HepG2 (cell line): ENCODE measurements around the gene FKBP5. TPM values are rescaled to one million over a fixed set of nuclear protein-coding genes. Genes with fewer than 3 reads are reported as not detected.

ENCODE experiments used
- HNF4G ChIP-seq, 2 experiments: sonication (generic) in 1 of 2; formaldehyde crosslinking in 1 of 2; IDR thresholded peaks; 2 replicates each; pipeline versions ENCODE4 v1.4.0 to v1.6.1; 2011 to 2020; ENCODE audit warnings: borderline replicate concordance in 2 of 2, low read depth in 2 of 2, mild to moderate bottlenecking in 2 of 2, low read length in 1 of 2, missing genetic modification reagents in 1 of 2, moderate library complexity in 1 of 2
- KLF16 ChIP-seq, 2 experiments: sonication (generic) in 1 of 2; formaldehyde crosslinking in 1 of 2; IDR thresholded peaks; 2 replicates each; pipeline versions ENCODE4 v1.6.1 to v1.8.0; 2016 to 2023; ENCODE audit warnings: missing genetic modification reagents in 2 of 2, missing compliant biosample characterization in 1 of 2
- MAFK ChIP-seq, 2 experiments: IDR thresholded peaks in 1 of 2; conservative IDR thresholded peaks in 1 of 2; 2 replicates each; pipeline ENCODE4 v1.6.1; 2011; ENCODE audit warnings: improper control_type of control experiment in 2 of 2, low read length in 2 of 2
- RFXAP ChIP-seq: sonication (generic); formaldehyde crosslinking; IDR thresholded peaks from 2 replicates; pipeline ENCODE4 v1.4.0; 2020; ENCODE audit warnings: missing genetic modification reagents, borderline replicate concordance
- SP140L ChIP-seq: sonication (generic); formaldehyde crosslinking; IDR thresholded peaks from 2 replicates; pipeline ENCODE4 v1.4.0; 2020; ENCODE audit warnings: missing genetic modification reagents, borderline replicate concordance
- ZNF543 ChIP-seq: sonication (generic); formaldehyde crosslinking; IDR thresholded peaks from 2 replicates; pipeline ENCODE4 v1.4.0; 2020; ENCODE audit warnings: mild to moderate bottlenecking, missing genetic modification reagents
- ZNF792 ChIP-seq: IDR thresholded peaks from 2 replicates; pipeline ENCODE4 v1.6.1; 2016
- polyA plus RNA-seq, 8 experiments: library from polyadenylated mRNA; depleted of rRNA in 3 of 8; stranded (reverse) in 7 of 8; unstranded in 1 of 8; fragments of >200 nt; fragmentation: Illumina TruSeq in 4 of 8; extraction: Trizol in 4 of 8; gene quantifications; 2 replicates each; pipeline versions ENCODE4 v1.2.1 to v1.2.3, GENCODE V29; 2011 to 2016; ENCODE audit warnings: low read depth in 4 of 8, missing spikeins in 1 of 8, mixed read lengths in 1 of 8; ENCODE audit not compliant: insufficient read depth in 1 of 8
- total RNA-seq, 5 experiments: library from RNA; depleted of rRNA; stranded (reverse); fragments of >200 nt; fragmentation: Illumina TruSeq; extraction: Trizol; gene quantifications; 2 replicates each; pipeline ENCODE4 v1.2.3, GENCODE V29; 2016; ENCODE audit warnings: low read depth in 1 of 5
- TF ChIP-seq, protein P1 (sequence below): sonication (generic); formaldehyde crosslinking; IDR thresholded peaks from 2 replicates; pipeline ENCODE4 v1.9.0; 2021; ENCODE audit warnings: missing genetic modification reagents, borderline replicate concordance
- TF ChIP-seq, protein P2 (sequence below): IDR thresholded peaks from 2 replicates; pipeline ENCODE4 v1.6.1; 2016; ENCODE audit warnings: mild to moderate bottlenecking, missing biosample characterization, missing genetic modification reagents
- TF ChIP-seq, protein P3 (sequence below): sonication (generic); formaldehyde crosslinking; IDR thresholded peaks from 2 replicates; pipeline ENCODE4 v1.4.0; 2020; ENCODE audit warnings: mild to moderate bottlenecking, missing genetic modification reagents, borderline replicate concordance
- TF ChIP-seq, protein P4 (sequence below): sonication (generic); formaldehyde crosslinking; IDR thresholded peaks from 2 replicates; pipeline ENCODE4 v1.5.0; 2020; ENCODE audit warnings: missing genetic modification reagents, mild to moderate bottlenecking, borderline replicate concordance
- TF ChIP-seq, protein P5 (sequence below): IDR thresholded peaks from 2 replicates; pipeline ENCODE4 v1.6.1; 2016; ENCODE audit warnings: mild to moderate bottlenecking
- TF ChIP-seq, protein P6 (sequence below): sonication (generic); formaldehyde crosslinking; IDR thresholded peaks from 2 replicates; pipeline ENCODE4 v1.5.1; 2020; ENCODE audit warnings: mild to moderate bottlenecking, missing genetic modification reagents, moderate library complexity

Gene FKBP5
- total and polyA plus RNA-seq, 2 of the 13 experiments (the other 11 are each of a cell fraction or from before 2014, with no cell fraction given): 8.0 to 17.4 TPM

DNA sequence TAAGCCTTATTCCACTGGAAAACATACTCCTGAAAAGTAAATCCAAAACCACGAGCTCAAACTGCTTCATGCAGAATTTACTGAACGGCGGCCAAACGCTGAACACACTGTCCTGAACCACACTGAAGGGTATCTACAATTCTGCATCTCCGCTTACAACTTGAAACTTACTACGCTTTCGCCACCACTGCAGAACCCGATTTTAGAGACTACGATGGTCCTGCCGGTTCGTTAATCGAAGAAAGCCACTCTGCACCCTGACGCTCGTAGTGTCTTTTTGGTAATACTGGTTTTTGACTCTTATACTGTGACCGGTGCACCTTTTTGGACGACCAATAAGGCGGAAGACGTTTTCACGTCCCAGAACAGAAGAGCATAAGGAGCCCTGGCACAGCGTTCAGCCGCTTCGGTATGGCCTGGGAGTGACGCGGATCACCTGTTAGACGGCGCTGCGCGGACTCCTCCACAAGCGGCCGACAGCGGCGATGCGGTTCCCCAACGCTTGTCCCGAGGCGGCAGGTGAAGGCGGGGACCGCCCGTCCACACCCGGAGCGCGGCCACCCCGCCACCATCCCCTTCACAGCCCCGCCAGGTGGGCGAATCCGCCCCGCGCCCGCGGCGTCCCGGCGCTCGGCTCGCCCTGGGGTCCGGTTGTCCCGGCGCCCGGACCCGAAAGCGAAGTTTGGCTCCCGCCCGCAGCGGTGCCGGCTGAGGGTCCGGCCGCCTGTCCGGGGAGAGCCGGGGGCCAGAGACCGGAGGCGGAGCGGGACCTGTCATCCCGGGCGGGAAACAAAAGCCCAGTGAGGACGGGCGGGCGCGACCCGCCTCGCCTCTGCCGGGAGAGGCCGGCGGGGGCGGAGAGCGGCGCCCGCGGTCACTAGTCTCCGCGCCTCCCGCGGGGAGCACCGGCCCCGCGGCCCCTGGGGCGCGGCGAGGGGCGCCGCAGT, 784 bp downstream of the FKBP5 start (continued):
- TF ChIP-seq, protein P1, sequence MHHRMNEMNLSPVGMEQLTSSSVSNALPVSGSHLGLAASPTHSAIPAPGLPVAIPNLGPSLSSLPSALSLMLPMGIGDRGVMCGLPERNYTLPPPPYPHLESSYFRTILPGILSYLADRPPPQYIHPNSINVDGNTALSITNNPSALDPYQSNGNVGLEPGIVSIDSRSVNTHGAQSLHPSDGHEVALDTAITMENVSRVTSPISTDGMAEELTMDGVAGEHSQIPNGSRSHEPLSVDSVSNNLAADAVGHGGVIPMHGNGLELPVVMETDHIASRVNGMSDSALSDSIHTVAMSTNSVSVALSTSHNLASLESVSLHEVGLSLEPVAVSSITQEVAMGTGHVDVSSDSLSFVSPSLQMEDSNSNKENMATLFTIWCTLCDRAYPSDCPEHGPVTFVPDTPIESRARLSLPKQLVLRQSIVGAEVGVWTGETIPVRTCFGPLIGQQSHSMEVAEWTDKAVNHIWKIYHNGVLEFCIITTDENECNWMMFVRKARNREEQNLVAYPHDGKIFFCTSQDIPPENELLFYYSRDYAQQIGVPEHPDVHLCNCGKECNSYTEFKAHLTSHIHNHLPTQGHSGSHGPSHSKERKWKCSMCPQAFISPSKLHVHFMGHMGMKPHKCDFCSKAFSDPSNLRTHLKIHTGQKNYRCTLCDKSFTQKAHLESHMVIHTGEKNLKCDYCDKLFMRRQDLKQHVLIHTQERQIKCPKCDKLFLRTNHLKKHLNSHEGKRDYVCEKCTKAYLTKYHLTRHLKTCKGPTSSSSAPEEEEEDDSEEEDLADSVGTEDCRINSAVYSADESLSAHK (CRISPR knock-in tag): no peak
- TF ChIP-seq SP140L (CRISPR knock-in tag): no peak
- TF ChIP-seq ZNF792: no peak
- no peak for TF ChIP-seq KLF16 (CRISPR knock-in tag; IDR thresholded peaks at IDR 0.05)
- TF ChIP-seq RFXAP (CRISPR knock-in tag): no peak
- TF ChIP-seq, protein P2, sequence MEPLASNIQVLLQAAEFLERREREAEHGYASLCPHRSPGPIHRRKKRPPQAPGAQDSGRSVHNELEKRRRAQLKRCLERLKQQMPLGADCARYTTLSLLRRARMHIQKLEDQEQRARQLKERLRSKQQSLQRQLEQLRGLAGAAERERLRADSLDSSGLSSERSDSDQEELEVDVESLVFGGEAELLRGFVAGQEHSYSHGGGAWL (CRISPR knock-in tag): no peak; the same call in 1 of the 2 replicates
- TF ChIP-seq ZNF543 (CRISPR knock-in tag): peak; percentile 59; the same call in 1 of the 2 replicates
- TF ChIP-seq HNF4G (IDR thresholded peaks at IDR 0.05; ENCODE audit: borderline replicate concordance, low read depth, low read length): no peak; the same call in 1 of the 2 replicates
- TF ChIP-seq HNF4G (CRISPR knock-in tag; IDR thresholded peaks at IDR 0.05; ENCODE audit: borderline replicate concordance, low read depth): no peak
- TF ChIP-seq, protein P3, sequence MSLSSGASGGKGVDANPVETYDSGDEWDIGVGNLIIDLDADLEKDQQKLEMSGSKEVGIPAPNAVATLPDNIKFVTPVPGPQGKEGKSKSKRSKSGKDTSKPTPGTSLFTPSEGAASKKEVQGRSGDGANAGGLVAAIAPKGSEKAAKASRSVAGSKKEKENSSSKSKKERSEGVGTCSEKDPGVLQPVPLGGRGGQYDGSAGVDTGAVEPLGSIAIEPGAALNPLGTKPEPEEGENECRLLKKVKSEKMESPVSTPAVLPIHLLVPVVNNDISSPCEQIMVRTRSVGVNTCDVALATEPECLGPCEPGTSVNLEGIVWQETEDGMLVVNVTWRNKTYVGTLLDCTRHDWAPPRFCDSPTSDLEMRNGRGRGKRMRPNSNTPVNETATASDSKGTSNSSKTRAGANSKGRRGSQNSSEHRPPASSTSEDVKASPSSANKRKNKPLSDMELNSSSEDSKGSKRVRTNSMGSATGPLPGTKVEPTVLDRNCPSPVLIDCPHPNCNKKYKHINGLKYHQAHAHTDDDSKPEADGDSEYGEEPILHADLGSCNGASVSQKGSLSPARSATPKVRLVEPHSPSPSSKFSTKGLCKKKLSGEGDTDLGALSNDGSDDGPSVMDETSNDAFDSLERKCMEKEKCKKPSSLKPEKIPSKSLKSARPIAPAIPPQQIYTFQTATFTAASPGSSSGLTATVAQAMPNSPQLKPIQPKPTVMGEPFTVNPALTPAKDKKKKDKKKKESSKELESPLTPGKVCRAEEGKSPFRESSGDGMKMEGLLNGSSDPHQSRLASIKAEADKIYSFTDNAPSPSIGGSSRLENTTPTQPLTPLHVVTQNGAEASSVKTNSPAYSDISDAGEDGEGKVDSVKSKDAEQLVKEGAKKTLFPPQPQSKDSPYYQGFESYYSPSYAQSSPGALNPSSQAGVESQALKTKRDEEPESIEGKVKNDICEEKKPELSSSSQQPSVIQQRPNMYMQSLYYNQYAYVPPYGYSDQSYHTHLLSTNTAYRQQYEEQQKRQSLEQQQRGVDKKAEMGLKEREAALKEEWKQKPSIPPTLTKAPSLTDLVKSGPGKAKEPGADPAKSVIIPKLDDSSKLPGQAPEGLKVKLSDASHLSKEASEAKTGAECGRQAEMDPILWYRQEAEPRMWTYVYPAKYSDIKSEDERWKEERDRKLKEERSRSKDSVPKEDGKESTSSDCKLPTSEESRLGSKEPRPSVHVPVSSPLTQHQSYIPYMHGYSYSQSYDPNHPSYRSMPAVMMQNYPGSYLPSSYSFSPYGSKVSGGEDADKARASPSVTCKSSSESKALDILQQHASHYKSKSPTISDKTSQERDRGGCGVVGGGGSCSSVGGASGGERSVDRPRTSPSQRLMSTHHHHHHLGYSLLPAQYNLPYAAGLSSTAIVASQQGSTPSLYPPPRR (CRISPR knock-in tag): no peak
- no peak for TF ChIP-seq MAFK (conservative IDR thresholded peaks at IDR 0.05 in 1 of 2, IDR thresholded peaks at IDR 0.05 in 1 of 2; ENCODE audit: low read length in 2 of 2)
- TF ChIP-seq, protein P4, sequence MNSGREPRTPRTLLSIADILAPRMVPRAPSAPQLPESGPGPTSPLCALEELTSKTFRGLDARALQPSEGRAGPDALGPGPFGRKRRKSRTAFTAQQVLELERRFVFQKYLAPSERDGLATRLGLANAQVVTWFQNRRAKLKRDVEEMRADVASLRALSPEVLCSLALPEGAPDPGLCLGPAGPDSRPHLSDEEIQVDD: 0 out of 2 replicates have a peak, but pooled peaks have one; percentile 45
- TF ChIP-seq, protein P5, sequence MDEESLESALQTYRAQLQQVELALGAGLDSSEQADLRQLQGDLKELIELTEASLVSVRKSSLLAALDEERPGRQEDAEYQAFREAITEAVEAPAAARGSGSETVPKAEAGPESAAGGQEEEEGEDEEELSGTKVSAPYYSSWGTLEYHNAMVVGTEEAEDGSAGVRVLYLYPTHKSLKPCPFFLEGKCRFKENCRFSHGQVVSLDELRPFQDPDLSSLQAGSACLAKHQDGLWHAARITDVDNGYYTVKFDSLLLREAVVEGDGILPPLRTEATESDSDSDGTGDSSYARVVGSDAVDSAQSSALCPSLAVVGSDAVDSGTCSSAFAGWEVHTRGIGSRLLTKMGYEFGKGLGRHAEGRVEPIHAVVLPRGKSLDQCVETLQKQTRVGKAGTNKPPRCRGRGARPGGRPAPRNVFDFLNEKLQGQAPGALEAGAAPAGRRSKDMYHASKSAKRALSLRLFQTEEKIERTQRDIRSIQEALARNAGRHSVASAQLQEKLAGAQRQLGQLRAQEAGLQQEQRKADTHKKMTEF (CRISPR knock-in tag): no peak
- TF ChIP-seq, protein P6, sequence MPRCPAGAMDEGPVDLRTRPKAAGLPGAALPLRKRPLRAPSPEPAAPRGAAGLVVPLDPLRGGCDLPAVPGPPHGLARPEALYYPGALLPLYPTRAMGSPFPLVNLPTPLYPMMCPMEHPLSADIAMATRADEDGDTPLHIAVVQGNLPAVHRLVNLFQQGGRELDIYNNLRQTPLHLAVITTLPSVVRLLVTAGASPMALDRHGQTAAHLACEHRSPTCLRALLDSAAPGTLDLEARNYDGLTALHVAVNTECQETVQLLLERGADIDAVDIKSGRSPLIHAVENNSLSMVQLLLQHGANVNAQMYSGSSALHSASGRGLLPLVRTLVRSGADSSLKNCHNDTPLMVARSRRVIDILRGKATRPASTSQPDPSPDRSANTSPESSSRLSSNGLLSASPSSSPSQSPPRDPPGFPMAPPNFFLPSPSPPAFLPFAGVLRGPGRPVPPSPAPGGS (CRISPR knock-in tag): no peak
